GM12878 (cell line): ENCODE measurements around the gene KIF5C. TPM values are rescaled to one million over a fixed set of nuclear protein-coding genes. Genes with fewer than 3 reads are reported as not detected.

Source experiments
- ATAC-seq: fragments of 200-7000 bp; cut with Tn5 transposase; 3 replicates; pipeline ENCODE4 v1.9.1; 2020; ENCODE audit warnings: mild to moderate bottlenecking, moderate library complexity
- BruUV-seq: library from RNA; stranded (reverse); fragments of 400-500 nt; replicated peaks from 2 replicates; lab custom pipeline; 2021; lab: Mats Ljungman, UMichigan
- CTCF ChIA-PET: fragments of 300-600 bp; sonication (Branson Sonifier 250); formaldehyde crosslinking; extraction: SDS; loops from one replicate; lab custom pipeline; 2021; ENCODE audit warnings: inconsistent platforms; lab: Yijun Ruan, JAX
- POLR2A ChIA-PET: fragments of 350-600 bp; formaldehyde crosslinking; extraction: SDS; loops from one replicate; lab custom pipeline; 2021; ENCODE audit warnings: inconsistent platforms; lab: Charles Lee
- RAD21 ChIA-PET: fragments of 300-600 bp; sonication (Branson Sonifier 250); formaldehyde crosslinking; loops from one replicate; lab custom pipeline; 2023; ENCODE audit warnings: antibody characterized with exemption; ENCODE audit not compliant: unreplicated experiment; lab: Charles Lee
- SMC1A ChIA-PET: fragments of 300-600 bp; sonication (Branson Sonifier 250); formaldehyde crosslinking; loops from one replicate; lab custom pipeline; 2023; ENCODE audit not compliant: unreplicated experiment, uncharacterized antibody; lab: Charles Lee
- DNase-seq: peaks from one replicate; pipeline ENCODE4 v3.0.0-alpha.2; 2011; ENCODE audit warnings: low read depth, low spot score
- FAIRE-seq: peaks from 3 replicates; lab custom pipeline; 2011; peaks lifted over from hg19 to GRCh38; lab: Jason Lieb, UNC
- H2AFZ ChIP-seq: 2 replicates; pipeline ENCODE4 v1.6.0; 2011; ENCODE audit warnings: low read depth, low read length, control low read depth; ENCODE audit not compliant: control insufficient read depth
- H3K27ac ChIP-seq: 2 replicates; pipeline ENCODE4 v1.5.1; 2011; ENCODE audit warnings: control low read depth; ENCODE audit not compliant: control insufficient read depth, insufficient read depth
- H3K27me3 ChIP-seq, 2 experiments: replicated peaks in 1 of 2; 2 replicates each; pipeline versions ENCODE4 v1.6.0 to v1.6.1; 2011; ENCODE audit warnings: low read length in 1 of 2; ENCODE audit not compliant: control insufficient read depth in 2 of 2, insufficient read depth in 2 of 2
- H3K36me3 ChIP-seq, 2 experiments: 2 replicates each; pipeline ENCODE4 v1.5.1; 2011; ENCODE audit warnings: low read length in 1 of 2; ENCODE audit not compliant: control insufficient read depth in 2 of 2, insufficient read depth in 2 of 2
- H3K4me1 ChIP-seq: 2 replicates; pipeline ENCODE4 v1.6.1; 2011; ENCODE audit warnings: mild to moderate bottlenecking, low read length, moderate library complexity, mixed read lengths; ENCODE audit not compliant: control insufficient read depth, insufficient read depth
- H3K4me2 ChIP-seq: 2 replicates; pipeline ENCODE4 v1.6.0; 2011; ENCODE audit warnings: control low read depth; ENCODE audit not compliant: control insufficient read depth, insufficient read depth
- H3K4me3 ChIP-seq: fragments of 200-600 bp; sonication (generic); 2 replicates; pipeline ENCODE4 v1.5.1; 2016
- H3K79me2 ChIP-seq: 2 replicates; pipeline ENCODE4 v1.6.0; 2011; ENCODE audit warnings: low read length; ENCODE audit not compliant: control insufficient read depth, insufficient read depth
- H3K9ac ChIP-seq: 2 replicates; pipeline ENCODE4 v1.8.0; 2011; ENCODE audit warnings: low read length, control low read depth, mixed read lengths; ENCODE audit not compliant: control insufficient read depth, insufficient read depth
- H3K9me3 ChIP-seq: replicated peaks from 3 replicates; pipeline ENCODE4 v1.5.1; 2011; ENCODE audit warnings: mild to moderate bottlenecking, low read length; ENCODE audit not compliant: control insufficient read depth, insufficient read depth
- H4K20me1 ChIP-seq: 2 replicates; pipeline ENCODE4 v1.6.0; 2011; ENCODE audit not compliant: control insufficient read depth, insufficient read depth
- BRCA1 ChIP-seq: IDR thresholded peaks from 2 replicates; pipeline ENCODE4 v1.6.1; 2011; ENCODE audit warnings: low read depth, low read length, improper control_type of control experiment
- CREM ChIP-seq: IDR thresholded peaks from 2 replicates; pipeline ENCODE4 v1.6.1; 2014; ENCODE audit warnings: antibody characterized with exemption, low read depth
- HDAC2 ChIP-seq: fragments of 200-600 bp; sonication (generic); IDR thresholded peaks from 2 replicates; pipeline ENCODE4 v1.6.1; 2017
- MEF2B ChIP-seq: fragments of 450-650 bp; IDR thresholded peaks from 2 replicates; pipeline ENCODE4 v1.6.1; 2018; ENCODE audit warnings: mild to moderate bottlenecking, moderate library complexity; ENCODE audit not compliant: partially characterized antibody, poor library complexity, severe bottlenecking
- NFYA ChIP-seq: IDR thresholded peaks from 2 replicates; pipeline ENCODE4 v1.6.1; 2011; ENCODE audit warnings: low read depth, mild to moderate bottlenecking, low read length, improper control_type of control experiment, borderline replicate concordance
- POU2F2 ChIP-seq: IDR thresholded peaks from 3 replicates; pipeline ENCODE4 v1.6.1; 2011; ENCODE audit warnings: low read depth, mild to moderate bottlenecking, low read length, borderline replicate concordance
- REST ChIP-seq: IDR thresholded peaks from 2 replicates; pipeline ENCODE4 v1.6.1; 2012; ENCODE audit warnings: mild to moderate bottlenecking, low read depth, low read length
- RFX5 ChIP-seq: IDR thresholded peaks from 2 replicates; pipeline ENCODE4 v1.6.1; 2011; ENCODE audit warnings: low read depth, low read length, improper control_type of control experiment
- SPI1 ChIP-seq: IDR thresholded peaks from 2 replicates; pipeline ENCODE4 v1.6.1; 2011; ENCODE audit warnings: low read depth, mild to moderate bottlenecking, low read length, moderate library complexity, borderline replicate concordance; ENCODE audit not compliant: insufficient read depth
- STAT3 ChIP-seq: IDR thresholded peaks from 2 replicates; pipeline ENCODE4 v1.6.1; 2011; ENCODE audit warnings: low read depth, low read length, improper control_type of control experiment
- WGBS: methylation state at CpG from one replicate; pipeline ENCODE4 v1.1.6; 2016; ENCODE audit warnings: low lambda C conversion rate; ENCODE audit not compliant: insufficient replicate concordance, insufficient coverage; ENCODE audit errors: missing lambda C conversion rate; 5-methylcytosine and 5-hydroxymethylcytosine counted together
- in situ Hi-C: fragments of 300-500 bp; cut with MboI; formaldehyde crosslinking; loops from 9 replicates; pipeline ENCODE4 v1.14.3; 2018; ENCODE audit warnings: mixed read lengths
- intact Hi-C: fragments of 100-400 bp; cut with micrococcal nuclease; formaldehyde crosslinking; loops from one replicate; pipeline ENCODE4 v1.14.2; 2022; ENCODE audit not compliant: unreplicated experiment
- polyA plus RNA-seq, 11 experiments: library from polyadenylated mRNA; depleted of rRNA in 4 of 11; unstranded in 6 of 11; stranded (reverse) in 5 of 11; fragments of >200 nt; fragmentation: Nextera tagmentation in 4 of 11; fragmentation: Illumina TruSeq in 1 of 11; extraction: Ambion mirVana in 4 of 11; extraction: Trizol in 1 of 11; gene quantifications; 1 replicate in 1 of 11; 2 replicates in 10 of 11; pipeline versions ENCODE4 v1.2.1 to v1.2.3, GENCODE V29; 2011 to 2016; ENCODE audit warnings: inconsistent platforms in 2 of 11, missing spikeins in 2 of 11, low read depth in 1 of 11
- total RNA-seq, 4 experiments: library from RNA; depleted of rRNA in 3 of 4; stranded (reverse); fragments of >200 nt in 3 of 4; fragmentation: Illumina TruSeq in 1 of 4; extraction: Trizol in 1 of 4; gene quantifications; 2 replicates each; pipeline versions ENCODE4 v1.2.1 to v1.2.3, GENCODE V29; 2013 to 2021
- TF ChIP-seq, protein P1 (sequence below): IDR thresholded peaks from 2 replicates; pipeline ENCODE4 v1.6.1; 2012; ENCODE audit warnings: low read depth, low read length, improper control_type of control experiment

The KIF5C gene
- total and polyA plus RNA-seq, 10 of the 15 experiments (the other 5 are each of a cell fraction or from before 2014, with no cell fraction given) = 0.08 to 0.49 (median 0.24) TPM

- Histone ChIP-seq H2AFZ (no peak overlapping the region), H3K36me3 (no peaks in the 10 kb centered on the region), H3K4me3 (no peak overlapping the region), H4K20me1 (no peaks in the 10 kb centered on the region), H3K9ac (no peak overlapping the region), H3K9me3 (peaks cover 1% of the 10 kb centered on the region; the same call in 2 of the 3 replicates), H3K4me2 (no peak overlapping the region), H3K4me1 (no peaks in the 10 kb centered on the region), H3K27me3 (peaks cover 6 to 10% of the 10 kb centered on the region in 2 experiments), H3K79me2 (no peaks in the 10 kb centered on the region), H3K27ac (no peak overlapping the region)
- RAD21 ChIA-PET = no interaction called here
- no TSS peak for BruUV-seq
- ATAC-seq = no peak
- DNase-seq = no peak
- FAIRE-seq = no peak
- POLR2A ChIA-PET = no interaction called here
- CTCF ChIA-PET = no interaction called here
- 0% methylated on average over 1 of the region's 1 CpG for WGBS
- TF ChIP-seq HDAC2 = no peak
- no peak for TF ChIP-seq RFX5
- intact Hi-C loops = no loop called here
- in situ Hi-C loops = no loop called here
- SMC1A ChIA-PET = no interaction called here
Measured at GRCh38 chr2:148877403-148877740, 2.3 kb downstream of the KIF5C start.

GRCh38 chr2:148880636-148881035 lies 5.6 kb downstream of the KIF5C start:
- Histone ChIP-seq H3K9ac (no peak overlapping the region), H3K4me1 (no peaks in the 10 kb centered on the region), H3K4me2 (no peak overlapping the region), H3K27ac (no peak overlapping the region), H3K36me3 (no peaks in the 10 kb centered on the region), H3K79me2 (no peaks in the 10 kb centered on the region), H2AFZ (no peak overlapping the region), H3K27me3 (peaks cover 7 to 10% of the 10 kb centered on the region in 2 experiments), H4K20me1 (no peaks in the 10 kb centered on the region), H3K9me3 (peaks cover 1% of the 10 kb centered on the region; the same call in 2 of the 3 replicates), H3K4me3 (no peak overlapping the region)
- intact Hi-C loops (no loop called here), in situ Hi-C loops (no loop called here)
- SMC1A ChIA-PET = no interaction called here
- BruUV-seq = no TSS peak
- DNase-seq = no peak
- POLR2A ChIA-PET = no interaction called here
- RAD21 ChIA-PET = interaction anchor here (1.0 kb wide), 1 partner anchor 12 kb away, joined by 4 read pairs; no protein-coding TSS in a partner anchor
- 0% methylated on average over 2 of the region's 2 CpGs for WGBS
- CTCF ChIA-PET = no interaction called here
- no peak for ATAC-seq
- FAIRE-seq = no peak
- TF ChIP-seq, protein P1, sequence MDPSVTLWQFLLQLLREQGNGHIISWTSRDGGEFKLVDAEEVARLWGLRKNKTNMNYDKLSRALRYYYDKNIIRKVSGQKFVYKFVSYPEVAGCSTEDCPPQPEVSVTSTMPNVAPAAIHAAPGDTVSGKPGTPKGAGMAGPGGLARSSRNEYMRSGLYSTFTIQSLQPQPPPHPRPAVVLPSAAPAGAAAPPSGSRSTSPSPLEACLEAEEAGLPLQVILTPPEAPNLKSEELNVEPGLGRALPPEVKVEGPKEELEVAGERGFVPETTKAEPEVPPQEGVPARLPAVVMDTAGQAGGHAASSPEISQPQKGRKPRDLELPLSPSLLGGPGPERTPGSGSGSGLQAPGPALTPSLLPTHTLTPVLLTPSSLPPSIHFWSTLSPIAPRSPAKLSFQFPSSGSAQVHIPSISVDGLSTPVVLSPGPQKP = no peak
- TF ChIP-seq MEF2B (no peak), POU2F2 (no peak), BRCA1 (no peak), SPI1 (no peak), CREM (no peak), STAT3 (no peak), NFYA (no peak), REST (no peak)
